ENCODE measurements around the gene POMGNT1.

- no peak for TF ChIP-seq CTCF (IDR thresholded peaks at IDR 0.05; ENCODE audit: poor library complexity)
- no peak for TF ChIP-seq EZH2 (IDR thresholded peaks at IDR 0.05; ENCODE audit: borderline replicate concordance)
These were observed 38.0 kb downstream of the POMGNT1 start for GRCh38 chr1:46160212-46160611.
